GM10847 (cell line): ENCODE results near the gene PPARA.

Source experiments
- POLR2A ChIP-seq: IDR thresholded peaks from 2 replicates; pipeline ENCODE4 v1.6.1; 2011; ENCODE audit not compliant: insufficient read length; ENCODE audit errors: extremely low read depth

The PPARA gene

DNA sequence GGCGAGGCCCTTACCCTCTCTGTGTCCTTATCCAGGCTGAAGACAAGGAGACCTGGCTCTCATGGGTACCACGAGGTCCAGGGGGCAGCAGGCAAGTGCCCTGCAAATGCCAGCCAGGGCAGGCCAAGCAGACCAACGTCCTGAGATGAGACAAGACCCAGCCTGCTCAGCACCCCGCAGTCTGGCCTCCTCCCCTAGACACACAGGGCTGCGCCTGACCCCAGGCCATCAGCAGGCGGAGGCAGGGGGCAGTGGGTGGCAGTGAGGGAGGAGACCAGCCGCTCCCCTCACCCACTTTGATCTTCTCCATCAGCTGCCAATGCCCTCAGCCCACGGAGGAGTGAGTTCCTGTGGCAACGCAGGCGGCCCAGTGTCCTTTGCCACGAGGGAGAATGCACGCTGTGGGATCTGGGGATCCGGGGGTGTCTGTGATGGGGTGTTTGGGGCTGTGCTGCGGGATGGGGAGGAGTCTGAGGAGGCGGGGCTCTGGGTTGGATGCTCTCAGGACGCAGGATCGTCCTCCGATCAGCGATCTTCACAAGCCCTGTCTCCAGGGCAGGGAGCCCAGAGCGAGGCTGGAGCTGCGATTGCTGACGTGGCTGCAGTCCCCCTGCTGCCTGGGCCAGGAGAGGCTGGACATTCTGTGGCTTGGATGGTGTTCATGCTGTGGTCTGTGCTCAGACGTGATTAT is 30.5 kb upstream of the PPARA start:
- no peak for TF ChIP-seq POLR2A

DNA sequence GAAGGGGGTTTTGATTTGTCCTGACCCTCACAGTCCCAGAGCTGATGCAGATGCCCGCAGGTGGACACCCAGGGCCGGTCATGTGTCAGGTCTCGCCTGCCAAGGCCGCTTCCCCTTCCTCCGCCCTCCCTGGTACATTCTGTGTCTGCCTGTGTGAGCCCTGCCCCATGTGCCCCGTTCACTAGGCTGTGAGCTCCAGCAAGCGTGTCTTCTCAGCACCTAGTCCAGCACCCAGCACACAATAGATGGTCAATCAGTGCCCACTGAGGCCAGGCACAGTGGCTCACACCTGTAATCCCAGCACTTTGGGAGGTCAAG is 29.9 kb upstream of the PPARA start:
- no peak for TF ChIP-seq POLR2A

DNA sequence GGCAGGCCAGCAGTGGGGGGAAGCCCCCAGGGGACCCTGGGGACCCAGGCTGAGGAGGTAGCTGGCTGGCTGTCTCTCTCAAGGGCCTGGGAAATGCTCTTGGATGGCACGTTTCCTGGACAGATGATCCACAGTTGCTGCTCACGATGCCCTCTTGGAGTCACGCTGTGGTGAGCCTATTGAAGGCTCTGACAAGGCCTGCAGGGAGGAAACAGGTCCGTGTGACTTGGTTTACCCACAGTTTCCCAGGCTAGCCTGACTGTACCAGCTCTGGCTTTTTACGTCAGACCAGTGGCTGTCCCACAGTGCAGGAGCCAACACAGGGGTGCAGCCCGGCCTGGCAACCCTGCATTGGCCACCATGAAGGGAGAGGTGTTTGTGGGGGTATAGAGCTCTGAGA is 29.2 kb upstream of the PPARA start:
- no peak for TF ChIP-seq POLR2A

DNA sequence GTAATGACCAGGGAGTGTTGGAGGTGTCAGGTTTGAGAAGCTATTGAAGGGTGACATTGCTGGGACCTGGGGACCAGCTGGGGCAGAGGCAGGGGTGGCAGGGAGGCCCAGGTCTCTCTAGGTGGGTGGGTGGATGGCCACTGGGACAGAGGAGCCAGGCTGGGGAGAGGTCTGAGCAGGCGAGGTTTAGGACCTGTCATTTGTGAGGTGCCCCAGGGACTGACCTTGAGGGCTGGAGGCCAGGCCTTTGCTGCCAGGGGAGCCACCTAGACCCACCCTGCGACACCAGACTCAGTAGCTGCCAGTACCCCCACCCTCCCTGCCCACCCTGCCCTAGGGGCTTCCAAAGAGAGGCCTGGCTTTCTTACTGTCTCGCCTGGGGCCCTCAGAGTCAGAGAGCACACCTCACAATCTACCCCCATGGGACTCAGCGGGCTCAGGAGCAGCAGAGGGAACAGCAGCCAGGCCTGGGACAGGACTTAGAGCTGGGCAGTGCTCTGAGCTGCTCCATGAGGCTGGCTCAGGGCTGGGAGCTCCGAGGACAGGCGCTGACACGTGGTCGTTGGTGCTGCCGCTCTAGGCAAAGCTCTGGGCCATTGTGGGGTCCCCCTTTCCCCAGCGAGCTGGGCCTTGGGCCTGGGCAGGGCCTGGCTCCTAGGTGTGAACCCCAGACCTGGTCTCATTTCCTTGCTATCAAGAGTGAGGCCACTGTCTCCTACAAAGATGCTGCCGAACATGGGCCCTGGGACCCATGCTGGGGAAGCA is 28.6 kb upstream of the PPARA start:
- TF ChIP-seq POLR2A, result no peak

DNA sequence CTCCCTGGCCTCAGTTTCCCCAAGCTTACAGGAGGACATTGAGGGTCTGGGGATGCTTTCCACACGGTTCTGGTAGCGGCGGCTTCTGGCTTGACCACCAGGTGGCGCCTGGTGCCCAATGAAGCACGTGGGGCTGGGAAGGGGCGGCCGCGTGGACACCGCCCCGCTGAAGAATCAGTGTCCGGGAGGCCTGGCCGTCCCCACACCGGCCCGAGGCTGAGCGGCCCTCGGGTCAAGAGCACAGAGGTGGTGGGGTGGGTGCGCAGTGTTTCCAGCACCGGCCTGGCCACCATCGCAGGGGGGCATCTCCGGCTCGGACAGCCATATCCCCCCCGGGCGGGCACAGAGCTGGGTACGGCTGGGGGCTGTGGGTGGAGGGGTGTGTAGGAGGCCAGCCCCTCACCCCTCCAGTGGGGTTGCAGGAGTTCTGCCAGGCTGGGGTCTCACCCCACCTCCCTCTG is 27.8 kb upstream of the PPARA start:
- no peak for TF ChIP-seq POLR2A

DNA sequence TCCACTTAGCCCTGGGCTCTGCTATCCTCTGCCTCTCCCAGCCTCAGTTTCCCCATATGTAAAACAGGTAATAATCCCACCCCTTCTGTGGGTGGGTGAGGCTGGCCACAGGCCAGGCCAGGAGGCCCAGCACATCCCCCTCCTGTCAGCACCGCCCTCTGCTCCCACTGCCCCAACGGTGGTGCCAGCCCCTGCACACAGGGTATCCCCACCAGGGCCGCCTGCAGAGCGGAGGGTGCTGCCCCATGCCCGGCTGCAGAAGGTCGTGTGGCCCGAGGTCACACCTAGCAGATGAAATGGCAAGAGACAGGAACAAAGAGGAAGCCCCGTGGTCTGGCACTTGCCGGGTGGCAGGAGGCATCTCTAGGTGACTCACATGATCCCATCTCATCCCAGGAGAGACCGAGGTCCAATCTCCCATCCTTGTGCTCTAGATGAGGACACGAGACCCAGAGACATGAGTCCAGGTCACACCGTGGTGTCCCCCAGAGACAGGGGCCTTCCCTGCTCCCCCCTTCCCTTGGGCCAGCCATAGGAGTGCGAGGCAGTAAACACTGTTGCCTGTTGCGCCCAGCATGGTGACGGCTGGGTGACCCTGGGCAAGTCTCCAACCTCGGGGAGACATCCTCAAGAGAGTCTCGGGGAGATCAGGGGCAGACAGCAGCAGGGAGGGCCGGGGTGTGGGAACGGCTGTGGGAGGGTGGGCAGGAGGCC is 27.2 kb upstream of the PPARA start:
- TF ChIP-seq POLR2A, result no peak

DNA sequence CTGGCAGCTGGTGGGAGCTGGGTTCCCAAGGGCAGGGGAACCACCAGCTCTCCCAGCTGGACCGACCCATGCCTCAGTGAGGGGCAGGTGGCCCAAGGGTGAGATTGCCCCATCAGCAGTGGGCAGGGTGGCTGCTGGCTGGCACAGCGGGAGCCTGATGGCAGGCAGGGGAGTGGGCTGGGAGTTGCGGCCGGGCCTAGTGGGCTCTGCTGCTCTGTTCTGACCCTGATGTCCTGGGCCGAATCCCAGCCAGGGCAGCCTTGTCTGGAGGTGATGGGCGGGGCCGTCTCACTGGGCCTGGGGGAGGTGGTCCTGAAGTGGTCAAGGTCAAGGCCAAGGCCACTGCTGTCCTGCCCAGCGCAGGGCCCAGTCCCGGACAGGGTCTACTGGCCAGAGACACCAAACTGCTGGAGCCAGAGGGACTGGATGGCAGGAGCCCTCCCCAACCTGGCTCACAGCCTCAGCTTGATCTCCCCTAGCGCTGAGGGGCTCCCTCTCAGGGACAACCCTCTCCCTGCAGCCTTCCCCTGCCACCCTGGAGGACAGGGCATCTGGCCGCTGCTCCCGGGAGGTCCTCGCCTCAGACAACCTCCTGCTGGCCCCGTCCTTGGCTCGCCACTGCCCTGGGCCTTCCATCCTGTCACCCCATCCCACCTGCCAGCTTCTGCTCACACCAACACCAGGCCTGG is 26.5 kb upstream of the PPARA start:
- TF ChIP-seq POLR2A, result no peak

DNA sequence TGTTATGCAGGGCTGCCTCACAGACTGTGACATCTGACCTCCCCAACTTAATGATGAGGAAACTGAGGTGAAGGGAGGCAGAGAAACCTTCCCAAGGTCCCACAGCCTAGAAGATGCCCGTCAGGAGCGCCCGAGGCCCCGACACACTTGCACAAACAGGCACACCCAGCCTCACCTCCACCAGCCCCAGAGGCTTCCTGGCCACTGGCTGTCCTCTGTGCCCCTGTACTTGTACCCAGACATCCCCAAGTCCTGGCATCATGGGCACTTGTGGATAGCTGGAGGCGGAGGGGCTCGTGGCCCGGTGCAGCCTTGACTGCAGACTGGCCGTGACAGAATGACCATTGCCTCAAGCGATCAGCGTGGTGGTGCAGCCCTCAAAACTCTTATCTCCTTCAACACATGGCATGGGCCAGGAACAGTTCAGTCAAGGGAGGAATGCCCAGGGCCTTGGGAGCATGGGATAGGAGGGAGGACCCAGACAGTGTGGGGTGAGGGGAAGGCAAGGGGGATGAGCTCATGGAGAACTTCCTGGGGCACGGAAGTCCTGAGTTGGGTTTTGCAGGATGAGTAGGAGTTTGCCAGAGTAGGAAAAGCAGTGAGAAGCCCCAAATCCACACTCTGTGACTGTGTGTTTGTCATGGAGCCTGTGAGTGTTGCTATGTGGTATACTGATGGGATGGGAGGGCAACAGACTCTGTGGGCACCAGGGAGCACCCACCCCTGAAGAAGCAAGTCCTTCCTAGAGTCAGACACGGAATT is 25.8 kb upstream of the PPARA start:
- no peak for TF ChIP-seq POLR2A

DNA sequence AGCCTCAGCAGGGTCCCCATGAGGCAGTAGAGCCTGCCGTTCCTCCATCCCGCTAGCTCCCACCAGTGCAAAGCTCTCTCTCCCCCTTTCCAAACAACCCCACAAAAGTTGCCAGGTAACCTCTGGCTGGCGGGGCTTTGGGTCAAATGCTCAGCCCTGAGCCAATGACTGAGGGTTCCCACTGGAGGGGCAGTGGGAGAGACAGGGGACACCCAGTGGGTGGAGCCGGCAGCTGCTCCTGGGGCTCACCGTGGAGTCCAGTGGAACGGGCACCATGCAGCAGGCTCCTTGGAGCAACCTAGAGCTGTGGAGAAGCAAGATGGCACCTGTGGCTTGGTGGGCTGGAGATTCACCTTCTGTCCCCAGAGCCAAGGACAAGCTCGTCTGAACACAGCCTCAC is 25.0 kb upstream of the PPARA start:
- no peak for TF ChIP-seq POLR2A

DNA sequence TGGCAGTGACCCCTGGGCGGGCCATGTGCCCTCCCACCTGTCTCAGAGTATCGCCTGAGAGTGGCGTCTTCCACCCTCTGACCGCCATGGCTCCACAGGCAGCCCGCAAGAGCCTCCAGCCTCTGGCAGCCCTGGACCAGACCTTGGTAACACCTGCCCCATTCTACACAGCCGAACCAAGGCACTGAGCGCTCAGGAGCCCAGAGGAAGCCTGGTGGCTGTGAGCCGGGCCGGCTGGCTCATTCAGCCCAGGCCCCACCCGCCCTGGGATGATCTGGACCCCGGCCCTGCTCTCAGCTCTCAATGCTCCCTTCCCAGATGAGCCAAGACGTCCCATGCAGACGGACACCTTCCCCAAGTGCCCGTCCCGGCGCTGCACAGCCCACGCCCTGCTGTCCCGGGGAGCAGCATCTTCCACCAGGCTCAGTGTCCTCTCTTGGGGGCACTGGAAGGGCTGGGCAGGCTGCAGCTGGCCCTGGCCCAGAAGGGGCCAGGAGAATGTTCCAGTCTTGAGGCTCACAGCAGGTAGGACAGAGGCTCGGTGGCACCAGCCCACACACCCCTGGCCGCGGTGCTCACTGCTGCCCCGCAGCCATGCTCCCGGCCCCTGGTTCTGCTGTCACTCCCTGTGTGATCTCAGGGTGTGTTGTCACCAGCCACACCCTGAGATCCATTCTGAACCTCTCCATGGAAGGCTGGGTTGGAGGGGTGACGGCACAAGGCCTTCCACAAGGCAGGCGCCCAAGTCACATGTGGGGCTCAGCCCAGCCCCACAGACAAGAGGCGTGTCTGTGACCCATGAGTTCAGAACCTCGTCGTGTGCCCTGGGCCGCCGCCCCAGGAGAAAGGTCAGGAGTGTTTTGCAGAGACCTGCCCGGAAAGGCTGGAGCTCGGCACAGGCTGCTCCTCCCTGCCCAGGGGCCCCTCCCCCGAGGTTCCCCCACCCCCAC is 24.2 kb upstream of the PPARA start:
- TF ChIP-seq POLR2A, result no peak

DNA sequence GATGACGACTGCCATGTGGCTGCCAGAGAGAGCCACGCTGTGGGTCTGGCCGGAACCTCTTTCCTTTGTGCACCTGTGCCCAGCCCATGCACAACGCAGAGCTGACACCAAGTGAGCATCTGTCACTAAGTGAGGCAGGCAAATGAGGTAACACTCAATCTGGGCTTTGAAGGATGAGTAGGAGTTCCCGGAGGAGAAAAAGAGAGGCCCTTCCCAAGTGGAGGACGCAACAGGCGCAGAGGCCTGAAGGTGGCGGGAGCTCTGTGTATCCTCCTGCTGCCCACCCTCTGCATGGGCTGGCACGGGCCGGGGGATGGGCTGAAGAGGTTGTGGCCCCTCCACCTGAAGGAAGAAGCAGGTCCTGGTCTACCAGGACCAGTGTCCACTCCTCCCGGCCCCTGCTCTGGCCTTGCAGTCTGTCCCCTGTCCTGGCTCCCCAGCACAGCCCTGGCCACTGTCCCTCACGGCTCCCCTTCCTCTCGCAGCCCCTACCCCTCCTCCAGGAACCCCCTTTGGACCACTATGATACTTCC is 23.4 kb upstream of the PPARA start:
- TF ChIP-seq POLR2A, result no peak

DNA sequence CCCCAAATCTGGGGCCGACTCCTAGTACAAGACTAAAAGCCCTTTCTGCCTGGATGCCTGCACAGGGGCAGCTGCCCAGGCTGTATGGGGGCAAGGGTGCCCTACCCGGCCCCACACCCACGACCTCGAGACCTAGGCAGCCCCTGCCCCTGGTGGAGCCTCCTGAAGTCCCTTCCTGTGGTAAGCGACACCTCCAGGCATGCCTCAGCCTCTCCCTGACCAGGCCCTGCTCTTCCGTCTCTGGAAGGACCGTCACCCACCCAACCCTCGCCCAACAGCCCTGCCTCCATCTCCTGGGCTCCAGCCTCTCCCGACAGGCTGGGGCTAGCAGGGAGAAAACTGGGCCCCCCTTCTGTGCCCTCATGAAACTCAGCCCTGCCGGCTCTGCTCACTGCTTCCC is 22.8 kb upstream of the PPARA start:
- TF ChIP-seq POLR2A, result no peak

DNA sequence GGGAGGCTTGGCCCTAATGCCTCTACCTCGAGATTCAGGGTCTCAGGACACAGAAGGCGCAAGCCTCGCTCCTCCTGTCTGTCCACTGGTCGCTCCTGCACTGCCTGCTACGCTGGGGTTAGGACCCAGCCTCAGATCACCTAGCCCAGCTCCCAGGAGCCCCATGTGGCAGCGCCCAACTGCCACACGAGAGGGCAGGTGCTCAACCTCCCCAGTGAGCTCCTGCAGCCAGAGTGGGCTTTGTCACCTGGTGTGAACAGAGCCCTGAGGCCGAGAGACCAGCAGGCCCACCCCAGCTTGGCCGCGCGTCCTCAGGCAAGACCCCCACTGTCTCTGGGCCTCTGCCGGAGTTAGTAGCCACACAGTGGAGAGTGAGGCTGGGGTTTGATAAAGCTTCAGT is 21.7 kb upstream of the PPARA start:
- no peak for TF ChIP-seq POLR2A
